ENCODE results near the gene TMC7. TPM values are rescaled to one million over a fixed set of nuclear protein-coding genes. Genes with fewer than 3 reads are reported as not detected.
A peak's percentile ranks its signal among the peaks of the same experiment; 100 is the strongest.

The TMC7 gene
- polyA plus RNA-seq, 3 donors, result 1.6 to 1.7 (median 1.7) TPM

GRCh38 chr16:19021747-19022146 lies 38.0 kb downstream of the TMC7 start:
- no peak for DNase-seq (ENCODE audit: low read depth in 3 of 3, low spot score in 2 of 3)

DNA sequence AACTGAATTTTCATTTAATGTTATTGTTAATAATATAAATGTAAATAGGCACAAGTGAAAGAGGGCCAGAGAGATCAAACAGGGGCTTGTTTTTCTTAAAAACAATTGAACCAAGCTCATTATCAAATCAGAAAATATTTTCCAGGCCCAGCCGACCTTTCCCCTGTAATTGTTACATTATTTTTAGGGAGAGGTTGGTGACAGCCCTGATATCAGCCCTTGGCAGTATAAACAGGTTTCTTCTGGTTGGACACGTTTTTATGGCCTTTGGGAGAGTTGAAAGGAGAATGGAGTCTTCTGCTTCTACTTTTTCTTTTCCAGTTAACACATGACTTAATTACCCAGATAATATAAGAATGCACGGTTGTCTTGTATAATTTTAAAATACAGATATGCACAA lies 43.7 kb downstream of the TMC7 start:
- no peak for DNase-seq (ENCODE audit: low read depth in 3 of 3, low spot score in 2 of 3)

- no peak for DNase-seq (ENCODE audit: low read depth in 3 of 3, low spot score in 2 of 3)
Measured at GRCh38 chr16:19029980-19030379, 46.2 kb downstream of the TMC7 start.

GRCh38 chr16:19031738-19032137 lies 48.0 kb downstream of the TMC7 start:
- DNase-seq (ENCODE audit: low read depth in 3 of 3, low spot score in 2 of 3), result no peak

DNA sequence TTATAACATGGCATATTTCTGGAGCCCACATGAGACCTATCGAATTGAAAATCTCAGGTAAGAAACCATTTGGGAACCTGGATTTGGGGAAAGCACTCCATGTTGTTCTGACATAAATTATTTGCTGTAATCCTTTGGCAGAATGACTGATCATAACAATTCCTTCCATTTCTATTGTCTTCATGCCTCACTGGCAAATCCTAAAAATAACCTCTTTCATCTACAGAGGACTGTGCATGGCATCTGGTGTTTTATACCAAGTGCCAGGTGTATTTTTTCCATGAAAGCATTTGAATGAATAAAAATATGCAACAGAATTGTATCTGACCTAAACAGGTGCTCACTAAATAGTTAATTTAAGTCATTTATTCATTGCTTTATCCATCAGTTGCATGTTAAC lies 50.0 kb downstream of the TMC7 start:
- DNase-seq (ENCODE audit: low read depth in 3 of 3, low spot score in 2 of 3), result no peak

DNA sequence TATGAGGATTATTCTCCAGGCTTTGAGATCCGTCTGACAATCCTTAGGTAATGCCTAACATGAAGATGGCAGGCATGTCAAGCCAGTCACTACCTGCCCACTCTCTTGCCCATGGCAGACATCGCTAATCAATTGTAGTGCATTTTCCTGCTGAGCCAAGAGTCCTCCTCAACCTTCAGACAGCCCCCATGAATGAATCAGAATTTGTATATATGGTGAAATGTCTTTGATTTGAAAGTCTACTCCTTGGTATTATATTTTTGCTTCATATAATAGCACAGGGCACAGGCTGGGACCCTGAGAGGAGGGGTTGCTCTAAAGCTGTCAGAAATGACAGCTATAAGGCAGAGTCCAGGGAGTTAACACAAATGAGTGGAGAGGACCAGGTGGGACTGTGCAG lies 56.7 kb downstream of the TMC7 start:
- no peak for DNase-seq (ENCODE audit: low read depth in 3 of 3, low spot score in 2 of 3)

GRCh38 chr16:19044769-19045168 lies 61.0 kb downstream of the TMC7 start:
- DNase-seq (ENCODE audit: low read depth in 3 of 3, low spot score in 2 of 3), result no peak

GRCh38 chr16:19046062-19046461 lies 62.3 kb downstream of the TMC7 start:
- no peak for DNase-seq (ENCODE audit: low read depth in 3 of 3, low spot score in 2 of 3)

DNA sequence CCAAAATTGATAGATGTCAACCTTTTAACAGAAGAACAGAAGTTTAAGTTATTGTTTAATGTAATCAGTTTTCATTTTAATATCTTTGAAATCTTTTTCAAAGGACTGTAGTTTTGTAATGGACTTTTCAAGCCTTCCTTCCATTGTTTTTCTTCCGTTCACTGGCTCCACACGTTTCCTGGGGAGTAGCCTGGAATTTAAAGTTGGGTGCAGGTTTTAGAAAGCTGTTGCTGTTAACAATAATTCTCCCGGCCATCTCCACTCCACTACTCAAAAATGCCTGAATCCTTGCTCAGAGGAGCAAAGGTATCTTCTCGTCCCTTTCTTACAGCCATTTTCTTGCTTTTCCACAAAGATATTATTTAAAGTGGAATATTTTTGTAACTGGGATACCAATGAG lies 79.0 kb downstream of the TMC7 start:
- no peak for DNase-seq (ENCODE audit: low read depth in 3 of 3, low spot score in 2 of 3)

- DNase-seq (ENCODE audit: low read depth in 3 of 3, low spot score in 2 of 3), result no peak
Measured at GRCh38 chr16:19066988-19067348, 83.2 kb downstream of the TMC7 start.

DNA sequence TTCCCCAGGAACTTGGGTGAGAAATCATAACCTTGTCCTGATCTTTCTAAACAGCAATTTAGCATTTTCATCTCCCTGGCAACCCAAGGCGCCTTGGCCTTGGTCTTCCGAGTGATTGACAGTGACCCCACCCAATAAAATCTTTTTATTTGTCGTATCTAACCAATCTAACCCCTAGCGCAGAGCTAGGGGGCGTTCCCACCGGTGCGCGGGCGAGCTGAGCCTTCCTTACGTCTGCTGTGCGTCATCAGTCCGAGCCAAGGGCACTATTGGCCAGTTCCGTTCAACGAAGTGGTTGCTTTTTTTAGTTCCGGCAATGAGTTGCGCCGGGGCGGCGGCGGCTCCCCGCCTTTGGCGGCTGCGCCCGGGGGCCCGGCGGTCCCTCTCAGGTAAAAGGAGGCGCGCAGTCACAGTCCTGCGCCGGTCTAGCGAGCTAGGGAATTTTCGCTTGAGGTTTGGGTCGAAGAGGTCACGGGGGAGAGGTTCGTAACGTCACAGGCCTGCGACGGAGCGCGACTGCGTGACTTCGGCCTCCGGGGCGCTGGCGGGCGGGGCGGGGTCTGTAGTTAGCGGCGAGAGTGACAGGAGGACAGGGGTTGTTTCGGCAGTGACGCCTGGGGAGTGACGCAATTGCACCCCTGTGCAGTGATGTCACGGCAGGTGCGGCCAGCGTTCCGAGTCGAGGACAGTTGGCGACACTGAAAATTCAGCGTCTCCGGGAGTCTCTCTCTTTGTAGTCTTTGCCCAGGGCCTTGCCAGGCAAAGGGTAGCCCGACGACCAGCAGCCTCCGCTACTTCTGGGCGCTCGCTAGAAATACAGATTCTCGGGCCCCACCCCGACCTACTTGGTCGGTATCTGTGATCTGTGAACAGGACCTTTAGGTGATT lies 83.9 kb downstream of the TMC7 start, which contains the start of gene COQ7:
TSS of gene COQ7 (plus strand) at position 266 of the 888 bp plus-strand sequence. CDS start at position 317, 51 bp downstream.
- DNase-seq (ENCODE audit: low read depth in 3 of 3, low spot score in 2 of 3), result peak; percentile 99 to 100 (median 100)

DNA sequence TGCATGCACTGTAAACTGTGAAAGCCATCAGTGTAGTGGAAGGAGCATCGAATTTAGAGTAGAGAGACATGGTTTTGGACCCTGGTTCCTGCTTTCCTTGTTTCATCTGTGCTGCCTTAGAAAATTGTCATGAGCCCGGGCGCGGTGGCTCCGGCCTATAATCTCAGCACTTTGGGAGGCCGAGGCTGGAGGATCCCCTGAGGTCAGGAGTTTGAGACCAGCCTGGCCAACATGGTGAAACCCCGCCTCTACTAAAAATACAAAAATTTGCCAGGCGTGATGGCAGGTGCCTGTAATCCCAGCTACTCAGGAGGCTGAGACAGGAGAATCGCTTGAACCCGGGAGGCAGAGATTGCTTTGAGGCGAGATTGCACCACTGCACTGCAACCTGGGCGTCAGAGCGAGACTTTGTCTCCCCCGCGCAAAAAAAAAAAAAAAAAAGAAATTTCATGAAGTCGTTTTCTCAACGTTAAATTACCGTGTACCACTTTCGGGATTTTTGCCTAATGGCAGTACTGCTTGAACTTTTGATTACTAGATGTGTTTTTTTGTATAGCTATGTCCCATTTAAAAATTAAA lies 84.6 kb downstream of the TMC7 start:
- no peak for DNase-seq (ENCODE audit: low read depth in 3 of 3, low spot score in 2 of 3)

DNA sequence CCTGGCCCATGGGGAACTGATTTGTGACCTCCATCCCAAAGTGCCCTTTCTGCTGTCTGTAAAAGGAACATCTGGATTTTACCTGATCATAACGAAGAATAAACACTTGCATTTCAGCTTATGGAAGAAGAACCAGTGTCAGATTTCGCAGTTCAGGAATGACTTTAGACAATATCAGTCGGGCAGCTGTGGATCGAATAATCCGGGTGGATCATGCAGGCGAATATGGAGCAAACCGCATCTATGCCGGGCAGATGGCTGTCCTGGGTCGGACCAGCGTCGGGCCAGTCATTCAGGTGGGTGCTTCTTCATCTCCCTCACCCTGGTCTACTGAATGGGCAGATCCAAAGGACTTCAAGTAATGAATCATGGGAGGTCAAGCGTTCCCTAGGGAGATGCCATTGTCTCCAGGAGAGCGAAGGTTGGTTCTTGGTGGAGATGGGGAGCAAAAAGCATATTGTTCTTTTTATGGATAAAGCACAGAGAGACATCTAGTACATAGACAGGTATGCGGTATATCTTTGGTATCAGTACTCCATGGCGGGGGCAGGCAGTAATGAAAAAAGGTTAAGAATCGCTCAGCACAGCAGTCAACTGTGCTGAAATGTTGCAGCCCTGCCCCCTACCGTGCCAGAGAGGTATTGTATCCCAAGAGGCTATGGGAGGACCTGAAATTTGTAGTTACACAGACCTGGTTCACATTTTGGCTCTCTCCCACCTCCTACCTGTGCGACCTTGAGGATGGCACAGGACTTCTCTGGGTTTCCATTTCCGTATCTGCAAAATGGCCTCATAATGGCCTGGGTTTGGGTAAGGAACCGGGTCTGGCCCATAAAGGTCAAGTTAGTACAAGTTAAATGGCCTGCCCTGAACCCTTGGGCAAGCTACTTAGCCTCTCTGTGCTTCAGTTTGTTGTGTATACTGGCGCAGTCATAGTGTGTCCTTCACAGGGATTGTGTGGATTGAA lies 88.4 kb downstream of the TMC7 start:
- DNase-seq (ENCODE audit: low read depth in 3 of 3, low spot score in 2 of 3), result no peak

- DNase-seq (ENCODE audit: low read depth in 3 of 3, low spot score in 2 of 3), result no peak
Measured at GRCh38 chr16:19073344-19073743, 89.6 kb downstream of the TMC7 start.

DNA sequence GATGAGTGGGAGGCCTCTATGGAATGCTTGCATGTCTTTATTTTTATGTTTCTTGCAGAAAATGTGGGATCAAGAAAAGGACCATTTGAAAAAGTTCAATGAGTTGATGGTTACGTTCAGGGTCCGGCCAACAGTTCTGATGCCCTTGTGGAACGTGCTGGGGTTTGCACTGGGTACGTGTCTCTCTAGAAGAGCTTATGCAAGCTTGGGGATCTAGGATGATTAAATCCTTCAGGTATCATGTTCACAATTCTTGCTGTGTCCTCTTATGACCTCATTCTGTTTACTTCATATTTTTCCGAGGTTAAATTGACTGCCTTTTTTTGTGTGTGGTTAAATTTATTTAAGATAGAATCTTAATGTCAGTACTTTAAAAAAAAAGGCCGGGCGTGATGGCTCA lies 90.1 kb downstream of the TMC7 start:
- DNase-seq (ENCODE audit: low read depth in 3 of 3, low spot score in 2 of 3), result no peak

DNA sequence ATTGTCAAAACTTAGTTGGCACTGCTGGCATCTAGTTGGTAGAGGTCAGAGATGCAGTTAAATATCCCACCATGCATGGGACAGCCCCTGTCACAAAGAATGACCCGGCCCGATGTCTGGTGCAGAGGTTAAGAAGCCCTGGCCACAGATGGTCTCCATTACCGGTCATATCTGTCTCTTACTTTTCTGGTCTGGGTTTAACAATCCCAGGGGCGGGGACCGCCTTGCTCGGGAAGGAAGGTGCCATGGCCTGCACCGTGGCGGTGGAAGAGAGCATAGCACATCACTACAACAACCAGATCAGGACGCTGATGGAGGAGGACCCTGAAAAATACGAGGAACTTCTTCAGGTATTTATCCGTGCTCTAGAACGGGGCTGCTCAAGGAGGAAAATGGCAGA lies 91.8 kb downstream of the TMC7 start:
- DNase-seq (ENCODE audit: low read depth in 3 of 3, low spot score in 2 of 3), result no peak

GRCh38 chr16:19077879-19078278 lies 94.1 kb downstream of the TMC7 start:
- DNase-seq (ENCODE audit: low read depth in 3 of 3, low spot score in 2 of 3), result no peak

- DNase-seq (ENCODE audit: low read depth in 3 of 3, low spot score in 2 of 3), result no peak
Measured at GRCh38 chr16:19083670-19084069, 99.9 kb downstream of the TMC7 start.

DNA sequence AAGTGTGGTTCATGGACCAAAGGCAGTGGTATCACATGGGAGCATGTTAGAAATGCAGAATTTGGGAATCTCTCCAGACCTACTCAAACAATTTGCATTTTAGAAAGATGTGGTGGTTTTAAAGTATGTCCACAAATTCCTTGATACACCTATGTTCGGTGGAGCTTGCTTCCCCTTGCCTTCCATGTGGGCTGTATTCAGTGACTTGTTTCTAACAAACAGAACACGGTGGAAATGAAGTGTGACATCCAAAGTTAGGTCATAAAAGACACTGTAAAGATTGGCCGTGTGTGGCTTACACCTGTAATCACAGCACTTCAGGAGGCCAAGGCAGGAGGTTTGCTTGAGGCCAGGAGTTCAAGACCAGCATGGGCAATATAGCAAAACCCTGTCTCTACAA lies 100.4 kb downstream of the TMC7 start:
- DNase-seq (ENCODE audit: low read depth in 3 of 3, low spot score in 2 of 3), result no peak

DNA sequence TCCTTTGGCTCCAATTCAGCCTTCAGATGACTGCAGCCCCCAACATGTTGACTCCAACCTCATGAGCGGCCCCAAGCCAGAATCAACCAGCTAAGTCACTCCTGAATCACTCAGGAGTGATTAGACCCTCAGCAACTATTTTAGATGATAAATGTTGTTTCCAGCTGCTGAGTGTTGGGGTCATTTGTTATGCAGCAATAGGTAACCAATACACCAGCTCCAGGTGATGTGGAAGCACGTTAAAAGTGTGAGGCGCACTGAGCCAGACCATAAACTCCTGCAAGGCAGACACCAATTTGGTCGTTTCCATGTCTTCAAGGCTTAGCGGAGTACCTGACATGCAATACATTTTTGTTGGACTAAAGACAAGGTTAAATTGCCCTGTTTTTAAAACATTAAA lies 101.1 kb downstream of the TMC7 start:
- DNase-seq (ENCODE audit: low read depth in 3 of 3, low spot score in 2 of 3), result no peak

DNA sequence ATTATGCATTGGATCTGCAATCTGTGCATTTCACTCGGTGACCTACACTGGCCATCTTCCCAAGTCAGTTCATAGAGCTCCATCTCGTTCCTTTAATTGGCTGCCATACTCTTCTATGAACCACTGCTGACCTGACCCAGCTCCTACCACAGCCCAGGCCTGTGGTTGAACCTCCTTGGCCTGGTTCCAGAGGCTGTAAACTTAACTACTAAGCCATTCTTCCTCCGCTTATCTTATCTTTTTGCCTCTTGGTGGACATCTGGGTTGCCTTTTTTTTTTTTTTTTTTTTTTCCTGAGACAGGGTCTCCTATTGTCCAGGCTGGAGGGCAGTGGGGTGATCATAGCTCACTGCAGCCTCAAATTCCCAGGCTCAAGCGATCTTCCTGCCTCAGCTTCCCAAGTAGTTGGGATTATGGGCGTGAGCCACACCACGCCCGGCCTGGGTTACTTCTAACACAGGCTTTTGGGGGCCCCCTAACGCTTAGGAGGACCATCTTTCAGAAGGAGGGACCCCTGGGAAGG lies 102.0 kb downstream of the TMC7 start:
- DNase-seq (ENCODE audit: low read depth in 3 of 3, low spot score in 2 of 3), result no peak

Measured in right renal cortex interstitium (tissue), 3 donors.